ENCODE measurements around the gene HIPK1. TPM values are rescaled to one million over a fixed set of nuclear protein-coding genes. Genes with fewer than 3 reads are reported as not detected.

HIPK1 gene
- total and polyA plus RNA-seq, 2 of the 13 experiments (the other 11 are each of a cell fraction or from before 2014, with no cell fraction given) = 20.8 to 33.4 TPM

DNA sequence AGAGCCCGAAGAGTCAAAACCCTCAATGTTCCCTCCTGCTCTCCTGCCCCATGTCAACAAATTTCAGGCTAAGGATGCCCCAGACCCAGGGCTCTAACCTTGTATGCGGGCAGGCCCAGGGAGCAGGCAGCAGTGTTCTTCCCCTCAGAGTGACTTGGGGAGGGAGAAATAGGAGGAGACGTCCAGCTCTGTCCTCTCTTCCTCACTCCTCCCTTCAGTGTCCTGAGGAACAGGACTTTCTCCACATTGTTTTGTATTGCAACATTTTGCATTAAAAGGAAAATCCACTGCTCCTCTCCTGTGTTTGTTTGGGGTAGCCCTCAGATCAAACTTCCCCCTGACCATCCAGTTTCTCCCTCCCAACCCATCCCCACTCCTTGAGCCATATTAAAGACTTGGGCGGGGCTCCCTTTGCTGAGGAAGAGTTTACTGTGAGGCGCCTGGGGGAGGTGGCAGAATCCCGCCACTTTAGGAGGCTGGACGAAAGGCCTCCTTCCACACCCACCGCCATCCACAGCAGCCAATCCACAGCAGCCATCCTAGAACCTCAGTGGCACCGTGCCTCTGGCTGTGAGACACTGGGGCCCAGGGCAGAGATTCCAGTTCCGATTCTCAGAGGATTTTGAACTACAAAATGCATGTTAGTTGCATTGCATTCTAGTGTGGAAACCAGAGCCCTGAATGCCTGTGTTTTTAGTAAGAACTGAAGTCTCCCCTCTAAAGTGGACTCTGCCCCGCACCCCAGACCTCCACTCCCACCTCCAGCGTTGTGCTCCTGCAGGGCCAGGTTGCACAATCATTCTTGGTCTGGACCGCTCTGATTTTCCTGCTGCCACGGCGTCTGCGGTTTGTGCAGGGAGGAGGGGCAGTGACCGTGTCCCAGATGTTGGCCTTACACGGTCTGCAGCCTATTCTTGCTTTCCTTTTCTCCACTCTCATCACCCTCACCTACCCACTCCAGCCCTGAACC lies 53.1 kb downstream of the HIPK1 start (continued):
- TF ChIP-seq, protein P1, sequence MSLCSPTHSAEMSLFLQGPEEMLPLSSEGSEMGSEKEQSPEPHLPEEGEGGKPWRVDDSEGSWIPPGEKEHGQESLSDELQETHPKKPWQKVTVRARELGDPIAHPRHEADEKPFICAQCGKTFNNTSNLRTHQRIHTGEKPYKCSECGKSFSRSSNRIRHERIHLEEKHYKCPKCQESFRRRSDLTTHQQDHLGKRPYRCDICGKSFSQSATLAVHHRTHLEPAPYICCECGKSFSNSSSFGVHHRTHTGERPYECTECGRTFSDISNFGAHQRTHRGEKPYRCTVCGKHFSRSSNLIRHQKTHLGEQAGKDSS (CRISPR knock-in tag; IDR thresholded peaks at IDR 0.05; ENCODE audit: borderline replicate concordance, low read depth) = 0 out of 2 replicates have a peak, but pooled peaks have one; percentile 31
- TF ChIP-seq TEF (CRISPR knock-in tag; IDR thresholded peaks at IDR 0.05) (no peak), SUZ12 (IDR thresholded peaks at IDR 0.05; ENCODE audit: low read depth, low read length) (no peak), ATF2 (CRISPR knock-in tag; IDR thresholded peaks at IDR 0.05) (no peak), GATAD1 (CRISPR knock-in tag; IDR thresholded peaks at IDR 0.05) (no peak), ZNF597 (CRISPR knock-in tag; IDR thresholded peaks at IDR 0.05) (no peak), RAD51 (IDR thresholded peaks at IDR 0.05; ENCODE audit: borderline replicate concordance) (no peak), ISL2 (CRISPR knock-in tag; IDR thresholded peaks at IDR 0.05) (no peak), BATF2 (CRISPR knock-in tag; IDR thresholded peaks at IDR 0.05) (no peak), ZNF670 (CRISPR knock-in tag; IDR thresholded peaks at IDR 0.05; ENCODE audit: borderline replicate concordance) (no peak), FOXA1 (IDR thresholded peaks at IDR 0.05) (no peak), FOXA1 (CRISPR knock-in tag; IDR thresholded peaks at IDR 0.05) (no peak), HIVEP1 (CRISPR knock-in tag; IDR thresholded peaks at IDR 0.05) (no peak), LRRFIP1 (CRISPR knock-in tag; conservative IDR thresholded peaks at IDR 0.05) (no peak), ZKSCAN5 (CRISPR knock-in tag; IDR thresholded peaks at IDR 0.05) (no peak), ZNF275 (CRISPR knock-in tag; IDR thresholded peaks at IDR 0.05; ENCODE audit: borderline replicate concordance) (no peak), ZNF784 (CRISPR knock-in tag; IDR thresholded peaks at IDR 0.05; ENCODE audit: borderline replicate concordance) (no peak), TMF1 (CRISPR knock-in tag; IDR thresholded peaks at IDR 0.05; ENCODE audit: low read depth) (no peak), ZNF580 (CRISPR knock-in tag; IDR thresholded peaks at IDR 0.05; ENCODE audit: borderline replicate concordance, low read depth) (no peak)
